Astrocyte of the spinal cord (primary cell): ENCODE data around the gene CFAP97.

ENCODE experiments used
- DNase-seq: peaks from one replicate; pipeline ENCODE4 v3.0.0; 2011; ENCODE audit warnings: low read depth, low spot score
- H3K4me3 ChIP-seq: 2 replicates; pipeline ENCODE4 v1.5.1; 2011; ENCODE audit warnings: low read depth, mild to moderate bottlenecking, low read length, moderate library complexity
- in situ Hi-C: cut with HindIII; loops from 2 replicates; pipeline ENCODE4 v1.10.0; 2017; ENCODE audit warnings: low sequenced_read_pairs
- TF ChIP-seq, protein P1 (sequence below): IDR thresholded peaks from 2 replicates; pipeline ENCODE4 v1.5.1; 2012; ENCODE audit warnings: low read depth, mild to moderate bottlenecking, low read length, inconsistent platforms

The CFAP97 gene

DNA sequence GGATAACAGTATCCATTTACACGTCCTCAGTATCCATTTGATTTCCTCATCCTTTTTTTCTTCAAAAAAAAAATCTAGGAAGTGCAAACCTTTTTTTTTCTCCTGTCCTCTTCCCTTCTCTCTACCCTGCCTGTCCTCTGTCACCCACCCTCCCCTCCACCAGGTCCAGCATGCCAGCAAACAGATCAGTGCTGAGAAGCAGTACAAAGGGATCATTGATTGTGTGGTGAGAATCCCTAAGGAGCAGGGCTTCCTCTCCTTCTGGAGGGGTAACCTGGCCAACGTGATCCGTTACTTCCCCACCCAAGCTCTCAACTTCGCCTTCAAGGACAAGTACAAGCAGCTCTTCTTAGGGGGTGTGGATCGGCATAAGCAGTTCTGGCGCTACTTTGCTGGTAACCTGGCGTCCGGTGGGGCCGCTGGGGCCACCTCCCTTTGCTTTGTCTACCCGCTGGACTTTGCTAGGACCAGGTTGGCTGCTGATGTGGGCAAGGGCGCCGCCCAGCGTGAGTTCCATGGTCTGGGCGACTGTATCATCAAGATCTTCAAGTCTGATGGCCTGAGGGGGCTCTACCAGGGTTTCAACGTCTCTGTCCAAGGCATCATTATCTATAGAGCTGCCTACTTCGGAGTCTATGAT lies 59.1 kb downstream of the CFAP97 start:
- no peak for DNase-seq
- in situ Hi-C loops: no loop called here
- no peak overlapping the region for H3K4me3 ChIP-seq
- TF ChIP-seq, protein P1, sequence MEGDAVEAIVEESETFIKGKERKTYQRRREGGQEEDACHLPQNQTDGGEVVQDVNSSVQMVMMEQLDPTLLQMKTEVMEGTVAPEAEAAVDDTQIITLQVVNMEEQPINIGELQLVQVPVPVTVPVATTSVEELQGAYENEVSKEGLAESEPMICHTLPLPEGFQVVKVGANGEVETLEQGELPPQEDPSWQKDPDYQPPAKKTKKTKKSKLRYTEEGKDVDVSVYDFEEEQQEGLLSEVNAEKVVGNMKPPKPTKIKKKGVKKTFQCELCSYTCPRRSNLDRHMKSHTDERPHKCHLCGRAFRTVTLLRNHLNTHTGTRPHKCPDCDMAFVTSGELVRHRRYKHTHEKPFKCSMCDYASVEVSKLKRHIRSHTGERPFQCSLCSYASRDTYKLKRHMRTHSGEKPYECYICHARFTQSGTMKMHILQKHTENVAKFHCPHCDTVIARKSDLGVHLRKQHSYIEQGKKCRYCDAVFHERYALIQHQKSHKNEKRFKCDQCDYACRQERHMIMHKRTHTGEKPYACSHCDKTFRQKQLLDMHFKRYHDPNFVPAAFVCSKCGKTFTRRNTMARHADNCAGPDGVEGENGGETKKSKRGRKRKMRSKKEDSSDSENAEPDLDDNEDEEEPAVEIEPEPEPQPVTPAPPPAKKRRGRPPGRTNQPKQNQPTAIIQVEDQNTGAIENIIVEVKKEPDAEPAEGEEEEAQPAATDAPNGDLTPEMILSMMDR: no peak

DNA sequence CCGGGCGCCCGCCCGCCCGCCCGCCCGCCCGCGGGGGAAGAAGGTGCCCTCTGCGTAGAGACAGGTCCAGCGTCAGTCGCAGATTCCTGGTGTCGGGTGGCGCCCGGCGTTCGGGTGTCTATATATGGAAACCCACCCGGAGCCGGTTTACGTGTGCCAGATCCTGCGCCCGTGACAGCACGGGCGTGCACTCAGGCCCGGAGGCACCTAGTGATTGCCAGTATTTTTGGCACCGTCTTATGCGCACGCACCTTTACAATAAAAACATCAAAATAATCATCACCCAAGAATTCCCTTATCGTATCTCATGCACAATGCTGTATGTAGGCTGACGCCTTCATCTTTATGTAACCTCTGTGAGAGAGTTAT lies 60.2 kb downstream of the CFAP97 start:
- TF ChIP-seq, protein P1: no peak
- in situ Hi-C loops: no loop called here
- peak; percentile 25 for DNase-seq
- peak overlapping the region; percentile 60 for H3K4me3 ChIP-seq

DNA sequence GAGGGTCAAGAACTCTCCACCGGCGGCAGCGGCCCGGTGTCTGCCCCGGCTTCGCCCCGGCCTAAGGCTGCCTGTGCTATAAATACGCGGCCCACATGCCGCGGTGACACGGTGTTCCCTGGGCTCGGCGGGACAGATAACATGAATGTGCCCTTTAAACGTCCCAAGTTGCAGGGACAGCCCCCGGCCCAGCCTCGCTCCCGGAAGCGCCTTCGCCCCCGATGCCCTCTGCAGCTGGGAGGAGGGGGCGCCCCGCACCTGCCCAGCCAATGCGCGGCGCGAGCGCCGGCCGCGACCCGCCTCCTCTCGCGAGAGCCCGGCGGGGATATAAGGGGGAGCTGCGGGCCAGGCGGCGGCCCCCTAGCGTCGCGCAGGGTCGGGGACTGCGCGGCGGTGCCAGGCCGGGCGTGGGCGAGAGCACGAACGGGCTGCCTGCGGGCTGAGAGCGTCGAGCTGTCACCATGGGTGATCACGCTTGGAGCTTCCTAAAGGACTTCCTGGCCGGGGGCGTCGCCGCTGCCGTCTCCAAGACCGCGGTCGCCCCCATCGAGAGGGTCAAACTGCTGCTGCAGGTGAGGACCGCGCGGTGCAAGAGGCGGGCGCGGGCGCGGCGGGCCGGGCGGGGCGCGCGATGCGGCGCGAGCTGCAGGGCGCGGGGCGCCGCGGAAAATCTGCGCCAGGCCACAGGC lies 60.7 kb downstream of the CFAP97 start, which contains the start of gene SLC25A4:
SLC25A4 (plus strand) TSS at position 355 of the 689 bp plus-strand sequence; CDS start at position 462, 107 bp downstream.
- DNase-seq: peak; percentile 67
- TF ChIP-seq, protein P1: peak; percentile 34
- H3K4me3 ChIP-seq: peak within 1 kb of the TSS; percentile 60
- in situ Hi-C loops: no loop called here

DNA sequence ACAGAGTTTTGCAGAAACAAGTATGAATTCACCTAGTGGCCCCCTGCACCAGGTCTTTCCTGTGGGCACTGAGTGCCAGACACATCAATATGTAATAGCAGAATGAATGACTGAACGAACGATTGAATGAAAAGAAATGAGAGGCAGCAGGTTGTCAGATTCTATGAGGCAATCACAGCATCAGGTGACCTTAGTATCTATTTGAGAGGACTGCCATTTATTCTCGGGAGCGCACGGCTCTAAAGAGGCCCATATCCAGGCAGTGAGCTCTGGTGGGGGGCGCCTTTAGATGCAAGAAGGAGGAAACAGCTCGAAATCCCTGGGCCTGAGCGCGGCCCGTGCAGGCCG lies 61.3 kb downstream of the CFAP97 start:
- H3K4me3 ChIP-seq: peak overlapping the region; percentile 60
- TF ChIP-seq, protein P1: no peak
- in situ Hi-C loops: no loop called here
- no peak for DNase-seq

DNA sequence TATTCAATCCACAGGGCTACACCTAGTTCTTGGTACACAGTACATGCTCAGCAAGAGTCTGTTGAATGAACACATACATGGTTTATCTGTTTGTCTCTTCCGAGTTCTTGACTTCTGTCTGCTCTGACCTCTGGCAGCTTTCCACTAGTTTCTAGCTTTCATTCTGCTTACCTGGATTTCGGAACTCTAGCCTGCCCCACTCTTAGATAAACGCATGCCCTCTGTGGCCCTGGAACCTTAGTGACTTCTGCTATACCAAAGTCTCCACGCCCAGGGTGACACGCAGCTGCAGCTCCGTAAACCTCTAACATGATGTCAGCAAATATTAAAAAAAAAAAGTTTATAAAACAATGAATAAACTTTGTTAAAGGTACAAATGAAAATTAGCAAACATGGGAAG lies 62.0 kb downstream of the CFAP97 start:
- DNase-seq: no peak
- in situ Hi-C loops: no loop called here
- no peak overlapping the region for H3K4me3 ChIP-seq
- TF ChIP-seq, protein P1: no peak

DNA sequence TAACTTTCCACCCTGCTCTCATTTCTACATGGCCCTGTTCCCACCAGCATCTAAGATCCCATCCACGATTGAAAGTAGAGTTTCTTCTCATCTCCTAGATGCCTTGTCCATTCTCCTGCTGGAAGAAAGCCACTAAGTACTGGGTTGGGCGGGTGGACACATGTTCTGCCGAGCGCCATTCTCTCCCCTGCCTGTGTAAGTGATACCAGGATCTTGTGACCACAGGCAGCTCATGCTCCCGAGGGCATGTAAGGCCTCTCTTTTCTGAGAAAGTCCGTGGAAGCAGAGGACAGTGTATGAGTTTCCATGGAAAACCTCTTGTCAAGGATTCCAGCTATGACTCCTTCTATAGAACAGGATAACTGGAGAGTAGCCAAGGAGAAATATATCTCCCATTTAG lies 64.1 kb downstream of the CFAP97 start:
- in situ Hi-C loops: no loop called here
- H3K4me3 ChIP-seq: no peak overlapping the region
- TF ChIP-seq, protein P1: no peak
- DNase-seq: no peak
